ENCODE measurements around the gene IFT57. TPM values are rescaled to one million over a fixed set of nuclear protein-coding genes. Genes with fewer than 3 reads are reported as not detected.

The IFT57 gene
- total and polyA plus RNA-seq, 2 of the 8 experiments (the other 6 are each of a cell fraction or from before 2014, with no cell fraction given), result 15.1 to 27.8 TPM

DNA sequence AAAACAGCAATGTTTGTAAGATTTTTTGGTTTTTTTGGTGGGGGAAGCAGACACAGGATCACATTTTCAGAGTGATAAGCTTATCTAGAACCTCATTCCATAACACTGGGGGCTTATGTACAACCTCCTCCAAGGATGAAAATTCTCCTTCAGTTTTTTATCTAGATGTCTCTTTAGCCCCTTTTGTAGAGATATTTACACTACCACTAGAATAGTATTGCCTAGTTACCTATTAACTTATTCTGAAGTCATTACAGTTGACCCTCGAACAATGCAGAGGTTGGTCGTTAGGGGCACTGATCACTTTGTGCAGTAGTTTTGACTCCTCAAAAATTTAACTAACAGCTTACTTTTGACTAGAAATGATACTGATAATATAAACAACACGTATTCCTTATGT lies 32.8 kb downstream of the IFT57 start:
- Histone ChIP-seq H3K18ac (ENCODE audit: extremely low read depth, low read length) (no peak overlapping the region), H3K4me2 (ENCODE audit: insufficient read depth in 1 of 2, low read depth in 2 of 2, low read length in 2 of 2) (no peak overlapping the region), H4K8ac (ENCODE audit: extremely low read depth, insufficient read depth, low read length) (no peak overlapping the region), H3K56ac (replicated peaks; ENCODE audit: insufficient read length, low read depth, low read length) (no peak overlapping the region), H4K5ac (ENCODE audit: insufficient read length, low read depth, low read length) (no peak overlapping the region), H3K27ac (ENCODE audit: low read depth, low read length) (no peak overlapping the region), H4K91ac (replicated peaks; ENCODE audit: insufficient read length, low read length) (no peak overlapping the region), H3K36me3 (ENCODE audit: control insufficient read depth in 2 of 4, insufficient read depth in 4 of 4, low read length in 3 of 4) (no peaks in the 10 kb centered on the region), H3K27me3 (replicated peaks in 1 of 4; ENCODE audit: control insufficient read depth in 3 of 4, extremely low read depth in 1 of 4, insufficient read depth in 3 of 4, low read length in 3 of 4) (no peaks in the 10 kb centered on the region), H3K79me1 (ENCODE audit: low read depth, low read length) (no peaks in the 10 kb centered on the region), H4K20me1 (replicated peaks in 1 of 2; ENCODE audit: control insufficient read depth in 1 of 2, insufficient read depth in 2 of 2, low read length in 2 of 2) (no peaks in the 10 kb centered on the region), H3K4ac (replicated peaks; ENCODE audit: insufficient read length, low read depth, low read length) (no peak overlapping the region), H2BK120ac (replicated peaks; ENCODE audit: low read depth, low read length) (no peak overlapping the region), H3K79me2 (ENCODE audit: control insufficient read depth in 1 of 2, insufficient read depth in 2 of 2, low read length in 2 of 2) (no peaks in the 10 kb centered on the region), H2AK5ac (ENCODE audit: low read depth, low read length) (no peak overlapping the region), H3K9me3 (ENCODE audit: insufficient read depth in 2 of 2, low read depth in 1 of 2, low read length in 1 of 2) (no peaks in the 10 kb centered on the region), H3K23ac (ENCODE audit: insufficient read length) (no peak overlapping the region), H2BK5ac (ENCODE audit: low read depth, low read length) (no peak overlapping the region), H3K14ac (ENCODE audit: insufficient read length) (no peak overlapping the region), H3K23me2 (ENCODE audit: low read depth, low read length) (no peaks in the 10 kb centered on the region), H2BK12ac (ENCODE audit: low read depth, low read length) (no peak overlapping the region), H3K9ac (replicated peaks in 1 of 4; ENCODE audit: extremely low read depth in 1 of 4, low read depth in 3 of 4, low read length in 3 of 4) (no peak overlapping the region), H2BK15ac (ENCODE audit: low read length) (no peak overlapping the region), H2BK20ac (ENCODE audit: low read length) (no peak overlapping the region), H3K4me1 (replicated peaks in 1 of 4; ENCODE audit: control insufficient read depth in 3 of 4, insufficient read depth in 4 of 4, low read length in 3 of 4) (no peaks in the 10 kb centered on the region), H2AFZ (ENCODE audit: low read length) (no peak overlapping the region), H3K4me3 (ENCODE audit: extremely low read depth in 1 of 4, insufficient read depth in 2 of 4, low read depth in 3 of 4, low read length in 4 of 4) (no peak overlapping the region)
- 94% methylated on average over 3 of the region's 3 CpGs; no CpG with 5 or more reads in 1 of the 2 experiments for WGBS, 2 experiments (ENCODE audit: extremely low coverage in 1 of 2, insufficient coverage in 1 of 2, insufficient read length in 1 of 2, insufficient replicate concordance in 2 of 2, low coverage in 1 of 2, low lambda C conversion rate in 2 of 2, missing lambda C conversion rate in 1 of 2)
- DNase-seq (ENCODE audit: low read depth in 1 of 2, low spot score in 2 of 2), result no peak
- no peak for FAIRE-seq
- CTCF ChIA-PET (ENCODE audit: partially characterized antibody), result interaction anchor here (1.1 to 1.2 kb wide), 2 partner anchors 8 to 36 kb away, joined by 3 to 5 read pairs; no protein-coding TSS in a partner anchor
- POLR2A ChIA-PET (ENCODE audit: partially characterized antibody), result no interaction called here
- no peak for TF ChIP-seq CREB1 (IDR thresholded peaks at IDR 0.05)
- no peak for TF ChIP-seq SP2 (IDR thresholded peaks at IDR 0.05; ENCODE audit: low read length)
- TF ChIP-seq SAP30 (IDR thresholded peaks at IDR 0.05; ENCODE audit: insufficient read depth, insufficient replicate concordance, low read length), result no peak
- no peak for TF ChIP-seq POLR2AphosphoS5 (IDR thresholded peaks at IDR 0.05; ENCODE audit: low read depth, low read length)
- TF ChIP-seq CBX5 (IDR thresholded peaks at IDR 0.05; ENCODE audit: low read depth, low read length), result no peak
- no peak for TF ChIP-seq RBBP5 (IDR thresholded peaks at IDR 0.05; ENCODE audit: borderline replicate concordance, low read depth, low read length)
- TF ChIP-seq TEAD4 (IDR thresholded peaks at IDR 0.05; ENCODE audit: low read depth, low read length), result no peak
- TF ChIP-seq TBP (IDR thresholded peaks at IDR 0.05; ENCODE audit: low read depth, low read length), result no peak
- TF ChIP-seq POLR2A (IDR thresholded peaks at IDR 0.05; ENCODE audit: control extremely low read depth in 1 of 2, low read depth in 2 of 2, low read length in 2 of 2), result no peak
- no peak for TF ChIP-seq SP4 (IDR thresholded peaks at IDR 0.05; ENCODE audit: low read length)
- no peak for TF ChIP-seq FOSL1 (IDR thresholded peaks at IDR 0.05; ENCODE audit: insufficient read depth, low read depth, low read length)
- no peak for TF ChIP-seq RAD21 (IDR thresholded peaks at IDR 0.05 in 1 of 2, conservative IDR thresholded peaks at IDR 0.05 in 1 of 2; ENCODE audit: low read depth in 2 of 2, low read length in 2 of 2)
